Heart left ventricle (tissue), 13 donors: ENCODE data around the gene ALCAM.

ENCODE experiments used
- POLR2A ChIP-seq, 2 donors: fragments of 450-650 bp; IDR thresholded peaks; one replicate each; pipeline ENCODE4 v1.6.1; 2017; ENCODE audit warnings: antibody characterized with exemption in 2 of 2, mild to moderate bottlenecking in 2 of 2, moderate library complexity in 2 of 2
- TF ChIP-seq, protein P1 (sequence below), 12 donors: fragments of 200-600 bp; sonication (generic) in 4 of 12; IDR thresholded peaks; one replicate each; pipeline versions ENCODE4 v1.5.0 to v1.8.0; 2018 to 2022; ENCODE audit warnings: antibody characterized with exemption in 12 of 12, mild to moderate bottlenecking in 5 of 12
- donor health status: ischemic (EF 13 %, LVEDD 7.1; RV severe dilation, severe dysfunction).
- donor health status: DM: no; HTN: yes; CAD: no.
- donor health status: DM: no; HTN: no; CAD: no.
- donor health status: ischemic (EF 25% LVEDD 6.9; RV normal size, moderate dysfunction).
- donor health status: ischemic (EF 25% LVEDD 5.7; RV mildly dilated, moderate dysfunction).
- donor health status: ischemic (EF 35%, LVEDD 5.7; RV mildly dilated, moderate dysfunction).
- donor health status: nonischemic (EF 11% LVEDD 7.7; RV severe dilation, severe dysfunction).
- donor health status: DM: yes; HTN: yes; CAD: no.
- donor health status: PGD.
- donor health status: ischemic (EF 29% LVEDD 5.4; RV normal size, mild dysfunction).
- donor health status: nonischemic (EF 23%, LVEDD 6.1; RV moderate dilation, normal function).

DNA sequence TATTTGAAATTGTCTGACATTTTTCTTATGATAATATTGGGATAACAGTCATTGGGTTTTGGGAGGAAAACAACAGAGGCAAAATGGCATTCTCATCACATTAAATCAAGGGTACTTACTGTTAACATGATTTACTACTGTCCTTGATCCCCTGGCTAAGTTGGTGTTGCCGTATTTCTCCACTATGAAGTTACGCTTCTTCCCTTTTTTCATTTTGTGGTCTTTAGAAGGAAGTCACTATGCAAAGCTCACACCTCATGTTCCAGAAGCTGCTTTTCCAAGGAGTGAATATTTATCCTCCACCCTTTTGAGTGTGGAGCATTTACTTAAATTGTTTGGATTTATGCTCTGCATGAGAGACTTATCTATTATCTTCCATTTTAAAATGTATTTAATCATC is 63.7 kb downstream of the ALCAM start:
- TF ChIP-seq, protein P1, sequence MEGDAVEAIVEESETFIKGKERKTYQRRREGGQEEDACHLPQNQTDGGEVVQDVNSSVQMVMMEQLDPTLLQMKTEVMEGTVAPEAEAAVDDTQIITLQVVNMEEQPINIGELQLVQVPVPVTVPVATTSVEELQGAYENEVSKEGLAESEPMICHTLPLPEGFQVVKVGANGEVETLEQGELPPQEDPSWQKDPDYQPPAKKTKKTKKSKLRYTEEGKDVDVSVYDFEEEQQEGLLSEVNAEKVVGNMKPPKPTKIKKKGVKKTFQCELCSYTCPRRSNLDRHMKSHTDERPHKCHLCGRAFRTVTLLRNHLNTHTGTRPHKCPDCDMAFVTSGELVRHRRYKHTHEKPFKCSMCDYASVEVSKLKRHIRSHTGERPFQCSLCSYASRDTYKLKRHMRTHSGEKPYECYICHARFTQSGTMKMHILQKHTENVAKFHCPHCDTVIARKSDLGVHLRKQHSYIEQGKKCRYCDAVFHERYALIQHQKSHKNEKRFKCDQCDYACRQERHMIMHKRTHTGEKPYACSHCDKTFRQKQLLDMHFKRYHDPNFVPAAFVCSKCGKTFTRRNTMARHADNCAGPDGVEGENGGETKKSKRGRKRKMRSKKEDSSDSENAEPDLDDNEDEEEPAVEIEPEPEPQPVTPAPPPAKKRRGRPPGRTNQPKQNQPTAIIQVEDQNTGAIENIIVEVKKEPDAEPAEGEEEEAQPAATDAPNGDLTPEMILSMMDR (IDR thresholded peaks at IDR 0.05), result no peak
- no peak for TF ChIP-seq POLR2A (IDR thresholded peaks at IDR 0.05)
